Trophoblast cell (in vitro differentiated cells and primary cell): Measurements from ENCODE around the gene FAM107B.

ENCODE experiments used
- DNase-seq, 2 donors: peaks; one replicate each; pipeline ENCODE4 v3.0.0-alpha.2; 2016
- H2AFZ ChIP-seq: 2 replicates; pipeline ENCODE4 v1.6.1; 2013; ENCODE audit warnings: low read length, moderate library complexity, mild to moderate bottlenecking; ENCODE audit not compliant: insufficient read depth, poor library complexity
- H2AK5ac ChIP-seq: 2 replicates; pipeline ENCODE4 v1.6.1; 2013; ENCODE audit warnings: mild to moderate bottlenecking, low read length
- H2BK120ac ChIP-seq: 2 replicates; pipeline ENCODE4 v1.6.1; 2013; ENCODE audit warnings: low read length, mild to moderate bottlenecking, moderate library complexity; ENCODE audit not compliant: insufficient read depth, poor library complexity
- H2BK12ac ChIP-seq: 2 replicates; pipeline ENCODE4 v1.6.1; 2013; ENCODE audit warnings: mild to moderate bottlenecking, low read length, moderate library complexity
- H2BK5ac ChIP-seq: 2 replicates; pipeline ENCODE4 v1.6.1; 2013; ENCODE audit warnings: low read length, low read depth, moderate library complexity, mild to moderate bottlenecking; ENCODE audit not compliant: poor library complexity
- H3K14ac ChIP-seq: 2 replicates; pipeline ENCODE4 v1.6.1; 2013; ENCODE audit warnings: mild to moderate bottlenecking, low read length
- H3K18ac ChIP-seq: 2 replicates; pipeline ENCODE4 v1.6.1; 2013; ENCODE audit warnings: mild to moderate bottlenecking, low read length
- H3K23ac ChIP-seq: 2 replicates; pipeline ENCODE4 v1.6.1; 2013; ENCODE audit warnings: low read length
- H3K27ac ChIP-seq: 2 replicates; pipeline ENCODE4 v1.5.1; 2013; ENCODE audit warnings: low read depth, mild to moderate bottlenecking, inconsistent platforms, low read length, moderate library complexity
- H3K27me3 ChIP-seq: 2 replicates; pipeline ENCODE4 v1.6.1; 2013; ENCODE audit warnings: inconsistent platforms, mild to moderate bottlenecking, low read length, moderate library complexity; ENCODE audit not compliant: insufficient read depth
- H3K36me3 ChIP-seq, 2 experiments: 1 replicate in 1 of 2; 2 replicates in 1 of 2; pipeline ENCODE4 v1.6.1; 2013; ENCODE audit warnings: low read length in 2 of 2, mild to moderate bottlenecking in 2 of 2, moderate library complexity in 1 of 2; ENCODE audit not compliant: insufficient read depth in 2 of 2, control insufficient read depth in 1 of 2
- H3K4ac ChIP-seq: 2 replicates; pipeline ENCODE4 v1.6.1; 2013; ENCODE audit warnings: low read depth, mild to moderate bottlenecking, low read length, moderate library complexity
- H3K4me1 ChIP-seq, 2 experiments: 1 replicate in 1 of 2; 2 replicates in 1 of 2; pipeline ENCODE4 v1.6.1; 2013; ENCODE audit warnings: low read length in 2 of 2, mild to moderate bottlenecking in 2 of 2, moderate library complexity in 1 of 2; ENCODE audit not compliant: insufficient read depth in 2 of 2, control insufficient read depth in 1 of 2
- H3K4me2 ChIP-seq: 2 replicates; pipeline ENCODE4 v1.6.1; 2013; ENCODE audit warnings: inconsistent platforms, mild to moderate bottlenecking, low read length, moderate library complexity
- H3K4me3 ChIP-seq: 2 replicates; pipeline ENCODE4 v1.5.1; 2013; ENCODE audit warnings: mild to moderate bottlenecking, low read depth, low read length, inconsistent platforms
- H3K79me1 ChIP-seq: one replicate; pipeline ENCODE4 v1.6.1; 2013; ENCODE audit warnings: low read length
- H3K79me2 ChIP-seq: 2 replicates; pipeline ENCODE4 v1.6.1; 2013; ENCODE audit warnings: low read length, mild to moderate bottlenecking; ENCODE audit not compliant: control insufficient read depth, insufficient read depth, poor library complexity
- H3K9ac ChIP-seq: 2 replicates; pipeline ENCODE4 v1.6.1; 2013; ENCODE audit warnings: mild to moderate bottlenecking, low read length
- H3K9me3 ChIP-seq: 2 replicates; pipeline ENCODE4 v1.6.1; 2013; ENCODE audit warnings: low read depth, mild to moderate bottlenecking, control low read depth, inconsistent platforms, low read length; ENCODE audit not compliant: insufficient read depth
- H4K12ac ChIP-seq: 2 replicates; pipeline ENCODE4 v1.6.1; 2013; ENCODE audit warnings: low read depth, mild to moderate bottlenecking, low read length, moderate library complexity
- H4K8ac ChIP-seq: 2 replicates; pipeline ENCODE4 v1.6.1; 2013; ENCODE audit warnings: low read depth, mild to moderate bottlenecking, low read length, moderate library complexity
- H4K91ac ChIP-seq: one replicate; pipeline ENCODE4 v1.6.1; 2013; ENCODE audit warnings: low read depth, mild to moderate bottlenecking, low read length, moderate library complexity
- WGBS: extraction: QIAGEN DNeasy Blood & Tissue Kit; methylation state at CpG from one replicate; pipeline ENCODE4 v1.1.7; 2013; ENCODE audit warnings: missing lambda C conversion rate; ENCODE audit not compliant: insufficient read length, insufficient coverage; ENCODE audit errors: extremely low coverage; 5-methylcytosine and 5-hydroxymethylcytosine counted together

Gene FAM107B

DNA sequence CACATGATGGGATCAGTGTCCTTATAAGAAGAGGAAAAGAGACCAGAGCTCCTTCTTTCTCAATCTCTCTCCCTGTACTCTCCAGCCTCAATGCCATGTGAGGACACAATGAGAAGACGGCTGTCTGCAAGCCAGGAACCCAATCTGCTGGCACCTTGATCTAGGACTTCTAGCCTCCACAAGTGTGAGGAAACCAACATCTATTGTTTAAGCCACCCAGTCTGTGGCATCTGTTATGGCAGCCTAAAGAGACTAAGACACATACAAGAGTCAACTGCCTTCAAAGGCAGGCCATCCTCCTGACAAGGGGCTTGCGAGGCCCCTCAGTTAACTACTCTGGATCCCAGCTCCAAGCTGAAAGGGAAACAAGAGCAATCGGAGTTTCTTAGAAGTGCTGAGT lies 225.7 kb downstream of the FAM107B start:
- H2BK12ac ChIP-seq = no peak overlapping the region
- no peak overlapping the region for H4K8ac ChIP-seq
- no peak overlapping the region for H4K12ac ChIP-seq
- WGBS = no CpG with 5 or more reads among the region's 3 CpGs
- H3K36me3 ChIP-seq = peaks cover 5 to 7% of the 10 kb centered on the region in 2 experiments
- no peaks in the 10 kb centered on the region for H3K27me3 ChIP-seq
- no peak overlapping the region for H3K14ac ChIP-seq
- no peak for DNase-seq
- H2BK5ac ChIP-seq = no peak overlapping the region
- H3K4me3 ChIP-seq = no peak overlapping the region
- H3K27ac ChIP-seq = no peak overlapping the region
- H2AFZ ChIP-seq = no peak overlapping the region
- no peak overlapping the region for H2BK120ac ChIP-seq
- H3K9me3 ChIP-seq = no peaks in the 10 kb centered on the region
- H3K4me2 ChIP-seq = no peak overlapping the region
- no peak overlapping the region for H3K4ac ChIP-seq
- no peak overlapping the region for H2AK5ac ChIP-seq
- H3K9ac ChIP-seq = no peak overlapping the region
- H3K18ac ChIP-seq = no peak overlapping the region
- peaks cover 3 to 5% of the 10 kb centered on the region in 2 experiments for H3K4me1 ChIP-seq
- H4K91ac ChIP-seq = no peak overlapping the region
- H3K79me2 ChIP-seq = no peaks in the 10 kb centered on the region
- no peaks in the 10 kb centered on the region for H3K79me1 ChIP-seq
- H3K23ac ChIP-seq = no peak overlapping the region

DNA sequence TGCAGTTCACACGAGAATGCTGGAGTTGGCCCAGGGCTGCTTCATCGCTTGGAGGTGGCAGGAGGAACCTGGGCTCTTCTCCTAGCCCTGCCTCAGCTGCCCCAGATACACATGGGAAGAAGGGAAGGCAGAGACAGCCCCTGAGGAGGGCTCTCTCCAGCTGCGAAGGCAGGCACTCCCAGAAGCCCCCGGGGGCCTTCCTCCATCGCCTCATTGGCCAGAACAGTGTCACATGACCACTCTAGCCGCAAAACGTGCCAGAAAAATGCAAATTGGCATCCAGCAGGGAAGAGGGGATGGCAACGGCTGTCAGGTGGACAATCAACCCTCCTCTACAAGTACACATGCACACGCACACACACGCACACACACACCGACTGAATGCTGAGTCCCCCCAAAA lies 226.2 kb downstream of the FAM107B start:
- Histone ChIP-seq H3K14ac (no peak overlapping the region), H3K23ac (no peak overlapping the region)
- WGBS = no CpG with 5 or more reads among the region's 11 CpGs

DNA sequence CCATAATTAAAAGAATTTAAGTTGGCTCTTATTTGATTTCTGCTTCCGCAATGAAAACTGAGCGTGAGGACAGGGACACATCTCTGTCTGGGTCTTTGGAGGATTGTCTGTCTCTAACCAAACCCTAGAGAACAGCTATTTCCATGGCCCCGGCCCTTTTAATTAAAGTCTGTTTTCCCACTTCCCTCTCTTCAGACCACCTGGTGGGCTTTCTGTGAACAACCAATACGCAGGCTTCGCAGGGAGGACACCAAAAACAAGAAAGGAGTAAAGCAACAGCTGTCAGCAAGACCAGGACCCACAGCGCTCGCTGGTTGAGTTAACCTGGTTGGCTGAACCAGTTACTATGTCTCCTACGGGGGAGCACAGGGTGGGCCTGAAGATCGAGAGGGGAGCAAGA lies 226.9 kb downstream of the FAM107B start:
- Histone ChIP-seq H3K9ac (no peak overlapping the region), H3K4me3 (no peak overlapping the region), H3K23ac (no peak overlapping the region), H3K27me3 (no peaks in the 10 kb centered on the region), H3K36me3 (peaks cover 5 to 7% of the 10 kb centered on the region in 2 experiments), H4K12ac (no peak overlapping the region), H3K27ac (no peak overlapping the region), H4K91ac (no peak overlapping the region), H3K4me1 (peaks cover 2% of the 10 kb centered on the region in 2 experiments), H3K4ac (no peak overlapping the region), H3K79me1 (no peaks in the 10 kb centered on the region), H2AFZ (no peak overlapping the region), H2BK5ac (no peak overlapping the region), H3K9me3 (no peaks in the 10 kb centered on the region), H2BK12ac (no peak overlapping the region), H3K14ac (no peak overlapping the region), H2BK120ac (no peak overlapping the region), H3K4me2 (no peak overlapping the region), H2AK5ac (no peak overlapping the region), H4K8ac (peak overlapping the region; percentile 9), H3K18ac (peak overlapping the region; percentile 3), H3K79me2 (no peaks in the 10 kb centered on the region)
- no CpG with 5 or more reads among the region's 9 CpGs for WGBS
- DNase-seq = peak in 1 of 2 donors; percentile 27

More for the DNA sequence above, 226.2 kb downstream of the FAM107B start:
- no peaks in the 10 kb centered on the region for H3K27me3 ChIP-seq
- peaks cover 5 to 7% of the 10 kb centered on the region in 2 experiments for H3K36me3 ChIP-seq
- H3K4me2 ChIP-seq = no peak overlapping the region
- no peak overlapping the region for H3K27ac ChIP-seq
- no peak overlapping the region for H2BK120ac ChIP-seq
- H3K79me1 ChIP-seq = no peaks in the 10 kb centered on the region
- H3K18ac ChIP-seq = peak overlapping the region; percentile 3
- no peak overlapping the region for H2AK5ac ChIP-seq
- H3K9ac ChIP-seq = no peak overlapping the region
- no peak for DNase-seq
- no peaks in the 10 kb centered on the region for H3K9me3 ChIP-seq
- no peak overlapping the region for H2BK12ac ChIP-seq
- H2AFZ ChIP-seq = no peak overlapping the region
- peaks cover 2% of the 10 kb centered on the region in 2 experiments for H3K4me1 ChIP-seq
- H4K12ac ChIP-seq = peak overlapping the region; percentile 27
- no peaks in the 10 kb centered on the region for H3K79me2 ChIP-seq
- no peak overlapping the region for H2BK5ac ChIP-seq
- no peak overlapping the region for H4K8ac ChIP-seq
- H4K91ac ChIP-seq = no peak overlapping the region
- no peak overlapping the region for H3K4me3 ChIP-seq
- peak overlapping the region; percentile 14 for H3K4ac ChIP-seq

DNA sequence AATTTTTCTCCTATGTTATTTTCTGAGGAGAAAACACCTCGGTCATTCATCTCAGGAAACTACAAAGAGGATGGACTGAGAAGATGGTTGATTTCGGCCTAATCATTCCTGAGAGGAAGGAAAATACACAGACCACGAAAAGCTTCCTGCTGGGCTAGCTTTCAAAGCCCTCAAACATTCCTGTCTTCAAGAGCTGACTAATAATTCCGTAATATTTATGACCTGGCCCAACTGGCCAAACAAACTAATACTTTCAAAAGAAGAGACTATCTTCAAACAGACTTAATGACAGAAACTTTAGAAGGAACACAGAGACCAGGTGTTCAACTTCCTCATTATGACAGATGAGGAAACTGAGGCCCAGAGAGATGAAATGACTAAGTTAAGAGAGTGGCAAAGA lies 228.9 kb downstream of the FAM107B start:
- no peak overlapping the region for H3K4me3 ChIP-seq

More for the DNA sequence above, 228.9 kb downstream of the FAM107B start:
- no peak overlapping the region for H4K8ac ChIP-seq
- no peak overlapping the region for H2BK120ac ChIP-seq
- no peak overlapping the region for H3K23ac ChIP-seq
- no peak overlapping the region for H2BK12ac ChIP-seq
- peak in 1 of 2 donors; percentile 24 for DNase-seq
- peaks cover 14 to 15% of the 10 kb centered on the region in 2 experiments for H3K36me3 ChIP-seq
- no peak overlapping the region for H3K4ac ChIP-seq
- no peaks in the 10 kb centered on the region for H3K9me3 ChIP-seq
- H3K79me2 ChIP-seq = no peaks in the 10 kb centered on the region
- H4K91ac ChIP-seq = no peak overlapping the region
- no peaks in the 10 kb centered on the region for H3K27me3 ChIP-seq
- H3K79me1 ChIP-seq = no peaks in the 10 kb centered on the region
- H3K9ac ChIP-seq = no peak overlapping the region
- H3K4me1 ChIP-seq = peaks cover 2% of the 10 kb centered on the region in 2 experiments
- H4K12ac ChIP-seq = no peak overlapping the region
- H2AFZ ChIP-seq = no peak overlapping the region
- H2BK5ac ChIP-seq = no peak overlapping the region
- no peak overlapping the region for H2AK5ac ChIP-seq
- H3K27ac ChIP-seq = no peak overlapping the region
- no peak overlapping the region for H3K4me2 ChIP-seq
- WGBS = no CpG with 5 or more reads among the region's 4 CpGs
- no peak overlapping the region for H3K18ac ChIP-seq
- H3K14ac ChIP-seq = no peak overlapping the region
